ENCODE measurements around the gene WDR48. TPM values are rescaled to one million over a fixed set of nuclear protein-coding genes. Genes with fewer than 3 reads are reported as not detected.

The WDR48 gene
- total RNA-seq, 1 experiment from 2014 or later: 34.1 TPM

- CTCF ChIA-PET: no interaction called here
- Mint-ChIP-seq H3K4me1 (ENCODE audit: low read depth, unreplicated experiment) (no peaks in the 10 kb centered on the region), H3K27me3 (ENCODE audit: unreplicated experiment) (no peaks in the 10 kb centered on the region), H3K36me3 (ENCODE audit: insufficient read depth, unreplicated experiment) (no peaks in the 10 kb centered on the region), H3K9me3 (ENCODE audit: low read depth, unreplicated experiment) (no peaks in the 10 kb centered on the region), H3K4me3 (ENCODE audit: low read depth, unreplicated experiment) (no peak overlapping the region), H3K27ac (ENCODE audit: unreplicated experiment) (no peak overlapping the region)
- TF ChIP-seq, protein P1, sequence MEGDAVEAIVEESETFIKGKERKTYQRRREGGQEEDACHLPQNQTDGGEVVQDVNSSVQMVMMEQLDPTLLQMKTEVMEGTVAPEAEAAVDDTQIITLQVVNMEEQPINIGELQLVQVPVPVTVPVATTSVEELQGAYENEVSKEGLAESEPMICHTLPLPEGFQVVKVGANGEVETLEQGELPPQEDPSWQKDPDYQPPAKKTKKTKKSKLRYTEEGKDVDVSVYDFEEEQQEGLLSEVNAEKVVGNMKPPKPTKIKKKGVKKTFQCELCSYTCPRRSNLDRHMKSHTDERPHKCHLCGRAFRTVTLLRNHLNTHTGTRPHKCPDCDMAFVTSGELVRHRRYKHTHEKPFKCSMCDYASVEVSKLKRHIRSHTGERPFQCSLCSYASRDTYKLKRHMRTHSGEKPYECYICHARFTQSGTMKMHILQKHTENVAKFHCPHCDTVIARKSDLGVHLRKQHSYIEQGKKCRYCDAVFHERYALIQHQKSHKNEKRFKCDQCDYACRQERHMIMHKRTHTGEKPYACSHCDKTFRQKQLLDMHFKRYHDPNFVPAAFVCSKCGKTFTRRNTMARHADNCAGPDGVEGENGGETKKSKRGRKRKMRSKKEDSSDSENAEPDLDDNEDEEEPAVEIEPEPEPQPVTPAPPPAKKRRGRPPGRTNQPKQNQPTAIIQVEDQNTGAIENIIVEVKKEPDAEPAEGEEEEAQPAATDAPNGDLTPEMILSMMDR (IDR thresholded peaks at IDR 0.05; ENCODE audit: unreplicated experiment): no peak
- intact Hi-C loops (cut with micrococcal nuclease; ENCODE audit: unreplicated experiment): no loop called here
- BruUV-seq (replicated peaks): no TSS peak
- DNase-seq: no peak
Measured at GRCh38 chr3:39118079-39118478, 66.3 kb downstream of the WDR48 start.

DNA sequence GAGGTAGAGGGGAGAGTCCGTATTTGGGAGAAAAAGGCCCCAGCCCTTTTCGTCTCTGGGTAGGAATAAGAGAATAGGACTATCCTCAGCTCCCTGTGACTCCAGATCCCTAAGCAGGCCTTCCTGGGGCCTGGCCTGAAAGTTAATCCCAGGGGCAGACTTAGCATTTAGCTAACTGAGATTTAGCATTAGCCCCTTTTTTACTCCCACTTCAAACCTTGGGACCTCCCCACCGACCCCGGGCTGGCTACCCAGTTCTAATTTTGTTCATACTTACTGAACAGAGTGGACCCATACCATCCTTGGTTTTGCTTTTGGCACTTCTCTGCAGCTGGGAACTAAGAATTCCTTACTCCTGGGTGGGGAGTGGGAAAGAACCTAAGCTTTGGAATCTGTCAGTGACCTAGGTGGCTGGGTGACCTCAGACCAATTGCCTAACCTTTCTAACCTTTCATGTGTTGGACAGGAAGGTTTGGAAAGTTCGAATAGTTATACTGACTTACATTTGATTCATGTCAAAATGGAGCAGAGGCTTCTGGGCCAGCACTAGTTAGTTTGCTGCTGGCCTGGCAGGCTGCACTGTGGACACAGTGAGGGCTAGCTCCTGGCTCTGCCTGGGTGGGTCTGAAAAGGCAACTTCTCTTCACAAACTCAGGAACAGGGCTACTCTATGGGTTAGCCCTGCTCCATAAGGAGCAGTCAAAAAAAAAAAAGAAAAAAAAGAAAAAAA lies 67.3 kb downstream of the WDR48 start:
- Mint-ChIP-seq H3K36me3 (ENCODE audit: insufficient read depth, unreplicated experiment) (no peaks in the 10 kb centered on the region), H3K27me3 (ENCODE audit: unreplicated experiment) (no peaks in the 10 kb centered on the region), H3K4me3 (ENCODE audit: low read depth, unreplicated experiment) (no peak overlapping the region), H3K4me1 (ENCODE audit: low read depth, unreplicated experiment) (no peaks in the 10 kb centered on the region), H3K9me3 (ENCODE audit: low read depth, unreplicated experiment) (no peaks in the 10 kb centered on the region), H3K27ac (ENCODE audit: unreplicated experiment) (no peak overlapping the region)
- no peak for DNase-seq
- TF ChIP-seq, protein P1 (IDR thresholded peaks at IDR 0.05; ENCODE audit: unreplicated experiment): no peak
- intact Hi-C loops (cut with micrococcal nuclease; ENCODE audit: unreplicated experiment): no loop called here
- CTCF ChIA-PET: interaction anchor here (0.6 to 0.7 kb wide), 2 partner anchors 149 to 226 kb away, joined by 3 read pairs; no protein-coding TSS in a partner anchor
- no TSS peak for BruUV-seq (replicated peaks)

DNA sequence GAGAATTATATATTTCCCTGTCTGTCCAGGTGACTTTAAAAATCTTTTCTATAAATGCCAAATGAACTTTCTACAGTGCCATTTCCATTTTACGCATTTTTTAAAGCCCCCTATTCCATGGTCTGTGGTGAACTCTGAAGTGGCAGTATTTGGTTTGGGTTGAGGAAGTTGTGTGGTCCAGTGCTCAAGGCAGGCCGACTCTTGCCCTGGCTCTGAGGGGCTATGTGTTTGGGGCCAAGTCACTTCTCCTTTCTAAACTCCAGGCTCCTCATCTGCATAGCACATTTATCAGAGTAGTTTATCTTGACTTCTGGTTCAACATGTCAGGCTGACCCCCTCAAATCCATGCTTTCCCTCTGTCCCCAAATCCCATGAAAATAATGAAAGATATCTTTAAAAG lies 69.8 kb downstream of the WDR48 start:
- TF ChIP-seq, protein P1 (IDR thresholded peaks at IDR 0.05; ENCODE audit: unreplicated experiment): no peak
- Mint-ChIP-seq H3K27me3 (ENCODE audit: unreplicated experiment) (no peaks in the 10 kb centered on the region), H3K27ac (ENCODE audit: unreplicated experiment) (no peak overlapping the region), H3K4me1 (ENCODE audit: low read depth, unreplicated experiment) (peaks cover 19% of the 10 kb centered on the region), H3K36me3 (ENCODE audit: insufficient read depth, unreplicated experiment) (peaks cover 6% of the 10 kb centered on the region), H3K4me3 (ENCODE audit: low read depth, unreplicated experiment) (no peak overlapping the region), H3K9me3 (ENCODE audit: low read depth, unreplicated experiment) (no peaks in the 10 kb centered on the region)
- no peak for DNase-seq
- BruUV-seq (replicated peaks): no TSS peak
- intact Hi-C loops (cut with micrococcal nuclease; ENCODE audit: unreplicated experiment): no loop called here
- CTCF ChIA-PET: no interaction called here

- no peaks in the 10 kb centered on the region for H3K9me3 Mint-ChIP-seq (ENCODE audit: low read depth, unreplicated experiment)
- peaks cover 24% of the 10 kb centered on the region for H3K4me1 Mint-ChIP-seq (ENCODE audit: low read depth, unreplicated experiment)
- no peak for DNase-seq
- TF ChIP-seq, protein P1 (IDR thresholded peaks at IDR 0.05; ENCODE audit: unreplicated experiment): no peak
- BruUV-seq (replicated peaks): no TSS peak
- peaks cover 6% of the 10 kb centered on the region for H3K36me3 Mint-ChIP-seq (ENCODE audit: insufficient read depth, unreplicated experiment)
- H3K4me3 Mint-ChIP-seq (ENCODE audit: low read depth, unreplicated experiment): no peak overlapping the region
- no peaks in the 10 kb centered on the region for H3K27me3 Mint-ChIP-seq (ENCODE audit: unreplicated experiment)
- H3K27ac Mint-ChIP-seq (ENCODE audit: unreplicated experiment): no peak overlapping the region
- intact Hi-C loops (cut with micrococcal nuclease; ENCODE audit: unreplicated experiment): no loop called here
- CTCF ChIA-PET: interaction anchor here (0.7 kb wide), 1 partner anchor 63 kb away, joined by 3 read pairs; no protein-coding TSS in a partner anchor
Measured at GRCh38 chr3:39122813-39123212, 71.0 kb downstream of the WDR48 start.

All from Calu3 (cell line).